Glutamatergic neuron (in vitro differentiated cells): ENCODE results near the gene C1orf122. TPM values are rescaled to one million over a fixed set of nuclear protein-coding genes. Genes with fewer than 3 reads are reported as not detected.
"Not testable (repeated sequence)": the region's sequence is repeated elsewhere in the genome, so short reads cannot be mapped to it uniquely, and the experiment has no call there.

Experiments used
- DNase-seq: peaks from one replicate; pipeline ENCODE4 v3.0.0; 2022
- H3K27ac Mint-ChIP-seq: one replicate; pipeline ENCODE4 v1.8.0; 2020; ENCODE audit warnings: mild to moderate bottlenecking, mixed read lengths, inconsistent platforms; ENCODE audit not compliant: unreplicated experiment
- H3K27me3 Mint-ChIP-seq: one replicate; pipeline ENCODE4 v1.8.0; 2020; ENCODE audit warnings: mild to moderate bottlenecking, moderate library complexity, mixed read lengths, inconsistent platforms; ENCODE audit not compliant: unreplicated experiment
- H3K36me3 Mint-ChIP-seq: one replicate; pipeline ENCODE4 v1.8.0; 2020; ENCODE audit warnings: mild to moderate bottlenecking, mixed read lengths, inconsistent platforms; ENCODE audit not compliant: unreplicated experiment
- H3K4me1 Mint-ChIP-seq: one replicate; pipeline ENCODE4 v1.8.0; 2020; ENCODE audit warnings: mild to moderate bottlenecking, low read depth, mixed read lengths, inconsistent platforms; ENCODE audit not compliant: unreplicated experiment
- H3K4me3 Mint-ChIP-seq: one replicate; pipeline ENCODE4 v1.8.0; 2020; ENCODE audit warnings: mild to moderate bottlenecking, mixed read lengths, inconsistent platforms; ENCODE audit not compliant: unreplicated experiment
- H3K9me3 Mint-ChIP-seq: one replicate; pipeline ENCODE4 v1.8.0; 2020; ENCODE audit warnings: mild to moderate bottlenecking, moderate library complexity, mixed read lengths, inconsistent platforms; ENCODE audit not compliant: unreplicated experiment
- CTCF ChIP-seq: fragments of 200-600 bp; sonication (generic); IDR thresholded peaks from one replicate; pipeline ENCODE4 v1.5.0; 2021; ENCODE audit not compliant: partially characterized antibody, unreplicated experiment
- total RNA-seq: library from RNA; stranded (reverse); fragmentation: NEBNext Ultra II Directional; extraction: Animal tissue kit (Norgen Biotek cat#: 25700); gene quantifications from one replicate; pipeline ENCODE4 v1.2.1, GENCODE V29; 2021; ENCODE audit not compliant: unreplicated experiment

The C1orf122 gene
- total RNA-seq, 1 donor from 2014 or later, result 57.3 TPM

GRCh38 chr1:37767488-37767887 lies 40.1 kb upstream of the C1orf122 start:
- Mint-ChIP-seq H3K36me3 (no peaks in the 10 kb centered on the region), H3K27me3 (peaks cover 17% of the 10 kb centered on the region), H3K4me1 (peaks cover 11% of the 10 kb centered on the region), H3K27ac (no peak overlapping the region), H3K4me3 (no peak overlapping the region), H3K9me3 (no peaks in the 10 kb centered on the region)
- DNase-seq, result no peak
- no peak for TF ChIP-seq CTCF

GRCh38 chr1:37771440-37771839 lies 36.1 kb upstream of the C1orf122 start:
- H3K4me1 Mint-ChIP-seq, H3K4me3 Mint-ChIP-seq, DNase-seq, H3K27ac Mint-ChIP-seq, H3K36me3 Mint-ChIP-seq, H3K9me3 Mint-ChIP-seq: not testable (repeated sequence)
- peaks cover 12% of the 10 kb centered on the region for H3K27me3 Mint-ChIP-seq

DNA sequence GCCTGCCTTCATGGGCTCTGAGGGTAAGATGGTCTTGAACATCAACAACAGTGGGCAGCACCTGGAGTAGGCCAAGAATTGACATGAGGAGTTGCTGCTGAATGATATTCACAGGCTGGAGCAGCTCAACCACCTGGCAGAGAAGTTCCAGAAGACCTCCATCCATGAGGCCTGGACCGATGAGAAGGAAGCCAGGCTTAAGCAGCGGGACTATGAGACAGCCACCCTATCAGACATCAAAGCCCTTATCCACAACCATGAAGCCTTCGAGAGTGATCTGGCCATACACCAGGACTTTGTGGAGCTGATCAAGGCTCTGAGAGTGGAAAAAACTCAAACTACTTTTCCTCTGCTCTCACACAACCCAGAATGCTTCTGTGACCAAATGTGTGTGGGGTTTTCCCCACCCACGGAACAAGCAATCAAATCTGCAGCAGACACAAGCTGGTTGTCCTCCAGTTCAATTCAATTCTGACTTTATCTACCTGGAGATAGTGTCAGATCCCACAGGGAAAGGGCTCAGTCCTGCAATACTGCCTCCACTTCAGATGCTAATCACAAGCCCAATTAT lies 30.6 kb upstream of the C1orf122 start:
- Mint-ChIP-seq H3K4me1 (no peaks in the 10 kb centered on the region), H3K9me3 (peaks cover 2% of the 10 kb centered on the region), H3K36me3 (no peaks in the 10 kb centered on the region), H3K4me3 (no peak overlapping the region), H3K27me3 (peaks cover 5% of the 10 kb centered on the region), H3K27ac (no peak overlapping the region)
- no peak for DNase-seq
- no peak for TF ChIP-seq CTCF

DNA sequence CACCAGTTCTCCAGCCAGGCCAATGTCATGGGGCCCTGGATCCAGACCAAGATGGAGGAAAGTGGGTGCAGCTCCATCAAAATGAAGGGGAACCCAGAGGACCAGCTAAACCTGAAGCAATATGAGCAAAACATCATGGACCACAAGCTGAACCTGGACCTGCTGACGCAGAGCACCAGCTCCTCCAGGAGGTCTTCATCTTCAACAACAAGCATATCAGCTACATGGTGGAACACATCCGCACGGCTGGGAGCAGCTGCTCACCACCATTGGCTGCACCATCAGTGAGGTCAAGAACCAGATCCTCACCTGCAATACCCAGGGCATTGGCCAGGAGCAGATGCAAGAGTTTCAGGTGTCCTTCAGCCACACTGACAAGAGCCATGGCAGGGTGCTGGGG lies 28.9 kb upstream of the C1orf122 start:
- Mint-ChIP-seq H3K9me3 (peaks cover 2% of the 10 kb centered on the region), H3K27me3 (peaks cover 2% of the 10 kb centered on the region), H3K4me3 (no peak overlapping the region), H3K36me3 (no peaks in the 10 kb centered on the region), H3K27ac (no peak overlapping the region), H3K4me1 (no peaks in the 10 kb centered on the region)
- TF ChIP-seq CTCF, result no peak
- no peak for DNase-seq

DNA sequence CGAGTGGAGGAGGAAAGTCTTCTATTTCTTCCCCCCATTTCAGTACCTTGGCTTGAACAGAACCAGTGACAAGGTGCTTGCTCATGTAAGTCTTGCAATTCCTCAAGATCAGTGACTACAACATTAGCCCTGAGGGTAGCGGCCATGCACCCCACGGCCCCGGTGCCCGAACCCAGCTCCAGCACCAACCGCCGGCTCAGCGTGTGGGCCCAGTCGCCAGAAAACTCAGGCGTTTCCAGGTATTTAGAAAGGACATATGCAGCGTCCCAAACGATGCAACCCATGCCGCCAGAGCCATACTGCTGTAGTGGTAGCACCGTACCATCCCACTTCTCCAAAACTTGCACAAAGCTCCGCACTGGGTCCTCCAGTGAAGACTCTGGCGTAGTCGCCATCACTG lies 25.1 kb upstream of the C1orf122 start:
- Mint-ChIP-seq H3K4me3 (no peak overlapping the region), H3K36me3 (no peaks in the 10 kb centered on the region), H3K9me3 (peaks cover 3% of the 10 kb centered on the region), H3K27me3 (peaks cover 4% of the 10 kb centered on the region), H3K27ac (no peak overlapping the region), H3K4me1 (no peaks in the 10 kb centered on the region)
- no peak for DNase-seq
- no peak for TF ChIP-seq CTCF
